ENCODE results near the gene TMEM25.

TMEM25 gene

GRCh38 chr11:118532852-118533768 is 2.1 kb downstream of the TMEM25 start:
- H3K27me3 ChIP-seq (ENCODE audit: control insufficient read depth, insufficient read depth, low read length): no peaks in the 10 kb centered on the region
- peaks cover 8% of the 10 kb centered on the region for H3K36me3 ChIP-seq (ENCODE audit: control insufficient read depth, insufficient read depth, low read length)
- peaks cover 14% of the 10 kb centered on the region for H3K4me1 ChIP-seq (ENCODE audit: control insufficient read depth, insufficient read depth, low read length)
- H3K9ac ChIP-seq (ENCODE audit: low read depth, low read length): no peak overlapping the region
- no peak overlapping the region for H3K4me3 ChIP-seq (ENCODE audit: low read depth, low read length)
- no peak overlapping the region for H3K27ac ChIP-seq (ENCODE audit: low read depth, low read length)
- H3K9me3 ChIP-seq (ENCODE audit: control insufficient read depth, insufficient read depth, low read length): no peaks in the 10 kb centered on the region

DNA sequence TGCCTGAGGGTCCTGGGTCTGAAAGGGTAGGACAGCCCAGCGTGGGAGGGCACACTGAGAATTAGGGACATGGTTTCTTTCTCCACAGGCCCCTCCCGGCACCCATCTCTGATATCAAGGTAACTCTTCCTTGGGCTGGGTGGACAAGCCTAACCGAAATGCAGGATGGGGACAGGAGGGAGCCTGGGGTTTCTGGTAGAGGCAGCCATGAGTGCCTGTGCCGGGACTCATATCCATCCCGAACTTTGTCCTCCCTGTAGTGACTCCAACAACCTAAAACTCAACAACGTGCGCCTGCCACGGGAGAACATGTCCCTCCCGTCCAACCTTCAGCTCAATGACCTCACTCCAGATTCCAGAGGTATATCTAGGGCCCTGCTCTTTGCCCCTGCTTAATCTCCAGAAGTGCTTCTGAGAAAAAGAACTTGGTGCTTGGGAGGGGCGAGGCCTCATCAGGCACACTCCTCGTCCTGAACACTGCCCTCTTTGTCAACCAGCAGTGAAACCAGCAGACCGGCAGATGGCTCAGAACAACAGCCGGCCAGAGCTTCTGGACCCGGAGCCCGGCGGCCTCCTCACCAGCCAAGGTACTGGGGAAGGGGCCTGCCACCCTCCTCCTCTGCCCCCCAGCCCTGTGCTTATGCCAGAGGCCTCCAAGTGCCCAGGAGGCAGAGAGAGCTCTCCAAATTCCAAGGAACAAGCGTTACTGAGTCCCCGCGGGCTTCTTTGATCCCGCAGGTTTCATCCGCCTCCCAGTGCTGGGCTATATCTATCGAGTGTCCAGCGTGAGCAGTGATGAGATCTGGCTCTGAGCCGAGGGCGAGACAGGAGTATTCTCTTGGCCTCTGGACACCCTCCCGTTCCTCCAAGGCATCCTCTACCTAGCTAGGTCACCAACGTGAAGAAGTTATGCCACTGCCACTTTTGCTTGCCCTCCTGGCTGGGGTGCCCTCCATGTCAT is 3.1 kb downstream of the TMEM25 start:
- H3K36me3 ChIP-seq (ENCODE audit: control insufficient read depth, insufficient read depth, low read length): peaks cover 8% of the 10 kb centered on the region
- H3K27me3 ChIP-seq (ENCODE audit: control insufficient read depth, insufficient read depth, low read length): no peaks in the 10 kb centered on the region
- H3K4me3 ChIP-seq (ENCODE audit: low read depth, low read length): no peak overlapping the region
- H3K4me1 ChIP-seq (ENCODE audit: control insufficient read depth, insufficient read depth, low read length): peaks cover 12% of the 10 kb centered on the region
- H3K9me3 ChIP-seq (ENCODE audit: control insufficient read depth, insufficient read depth, low read length): no peaks in the 10 kb centered on the region
- H3K27ac ChIP-seq (ENCODE audit: low read depth, low read length): no peak overlapping the region
- H3K9ac ChIP-seq (ENCODE audit: low read depth, low read length): no peak overlapping the region

DNA sequence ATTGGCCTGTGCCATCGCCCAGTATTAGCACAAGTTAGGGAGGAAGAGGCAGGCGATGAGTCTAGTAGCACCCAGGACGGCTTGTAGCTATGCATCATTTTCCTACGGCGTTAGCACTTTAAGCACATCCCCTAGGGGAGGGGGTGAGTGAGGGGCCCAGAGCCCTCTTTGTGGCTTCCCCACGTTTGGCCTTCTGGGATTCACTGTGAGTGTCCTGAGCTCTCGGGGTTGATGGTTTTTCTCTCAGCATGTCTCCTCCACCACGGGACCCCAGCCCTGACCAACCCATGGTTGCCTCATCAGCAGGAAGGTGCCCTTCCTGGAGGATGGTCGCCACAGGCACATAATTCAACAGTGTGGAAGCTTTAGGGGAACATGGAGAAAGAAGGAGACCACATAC is 4.3 kb downstream of the TMEM25 start:
- Histone ChIP-seq H3K4me1 (ENCODE audit: control insufficient read depth, insufficient read depth, low read length) (no peaks in the 10 kb centered on the region; the same call in 1 of the 2 replicates), H3K9me3 (ENCODE audit: control insufficient read depth, insufficient read depth, low read length) (no peaks in the 10 kb centered on the region), H3K9ac (ENCODE audit: low read depth, low read length) (no peak overlapping the region), H3K4me3 (ENCODE audit: low read depth, low read length) (no peak overlapping the region), H3K27me3 (ENCODE audit: control insufficient read depth, insufficient read depth, low read length) (no peaks in the 10 kb centered on the region), H3K36me3 (ENCODE audit: control insufficient read depth, insufficient read depth, low read length) (peaks cover 8% of the 10 kb centered on the region), H3K27ac (ENCODE audit: low read depth, low read length) (no peak overlapping the region)

DNA sequence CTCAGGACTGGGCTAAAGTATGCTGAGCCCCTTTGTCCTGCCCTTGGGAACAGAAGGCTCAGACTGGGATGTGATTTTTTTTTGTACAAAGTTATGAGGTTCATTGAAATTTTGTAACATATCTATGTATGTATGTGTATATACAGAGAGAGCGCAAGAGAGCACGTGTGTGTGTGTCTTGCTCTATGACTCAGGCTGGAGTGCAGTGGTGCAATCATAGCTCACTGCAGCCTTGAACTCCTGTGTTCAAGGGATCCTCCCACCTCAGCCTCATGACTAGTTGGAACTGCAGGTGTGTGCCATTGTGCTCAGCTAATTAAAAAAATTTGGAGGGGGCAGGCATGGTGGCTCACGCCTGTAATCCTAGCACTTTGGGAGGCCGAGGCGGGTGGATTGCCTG is 5.7 kb downstream of the TMEM25 start:
- H3K9ac ChIP-seq (ENCODE audit: low read depth, low read length): no peak overlapping the region
- H3K27me3 ChIP-seq (ENCODE audit: control insufficient read depth, insufficient read depth, low read length): no peaks in the 10 kb centered on the region
- H3K4me1 ChIP-seq (ENCODE audit: control insufficient read depth, insufficient read depth, low read length): no peaks in the 10 kb centered on the region
- no peaks in the 10 kb centered on the region for H3K9me3 ChIP-seq (ENCODE audit: control insufficient read depth, insufficient read depth, low read length)
- H3K27ac ChIP-seq (ENCODE audit: low read depth, low read length): no peak overlapping the region
- H3K36me3 ChIP-seq (ENCODE audit: control insufficient read depth, insufficient read depth, low read length): peaks cover 10% of the 10 kb centered on the region
- H3K4me3 ChIP-seq (ENCODE audit: low read depth, low read length): no peak overlapping the region

DNA sequence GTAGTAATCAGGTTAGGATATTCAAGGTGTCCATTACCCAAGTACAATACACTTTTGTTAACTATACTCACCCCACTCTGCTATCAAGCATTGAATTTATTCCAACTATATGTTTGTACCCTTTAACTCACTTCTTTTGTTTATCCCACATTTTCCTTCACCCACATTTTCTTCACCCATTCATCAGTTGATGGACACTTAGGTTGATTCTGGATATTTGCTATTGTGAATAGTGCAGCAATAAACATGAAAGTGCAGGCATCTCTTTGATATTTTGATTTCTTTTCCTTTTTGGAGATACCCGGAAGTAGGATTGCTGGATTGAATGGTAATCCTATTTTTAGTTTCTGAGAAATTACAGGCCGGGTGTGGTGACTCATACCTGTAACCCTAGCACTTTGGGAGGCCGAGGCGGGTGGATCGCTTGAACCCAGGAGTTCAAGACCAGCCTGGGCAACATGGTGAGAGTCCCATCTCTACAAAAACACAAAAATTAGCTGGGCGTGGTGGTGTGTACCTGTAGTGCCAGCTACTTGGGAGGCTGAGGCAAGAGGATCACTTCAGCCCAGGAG is 6.5 kb downstream of the TMEM25 start:
- peaks cover 12% of the 10 kb centered on the region for H3K36me3 ChIP-seq (ENCODE audit: control insufficient read depth, insufficient read depth, low read length)

DNA sequence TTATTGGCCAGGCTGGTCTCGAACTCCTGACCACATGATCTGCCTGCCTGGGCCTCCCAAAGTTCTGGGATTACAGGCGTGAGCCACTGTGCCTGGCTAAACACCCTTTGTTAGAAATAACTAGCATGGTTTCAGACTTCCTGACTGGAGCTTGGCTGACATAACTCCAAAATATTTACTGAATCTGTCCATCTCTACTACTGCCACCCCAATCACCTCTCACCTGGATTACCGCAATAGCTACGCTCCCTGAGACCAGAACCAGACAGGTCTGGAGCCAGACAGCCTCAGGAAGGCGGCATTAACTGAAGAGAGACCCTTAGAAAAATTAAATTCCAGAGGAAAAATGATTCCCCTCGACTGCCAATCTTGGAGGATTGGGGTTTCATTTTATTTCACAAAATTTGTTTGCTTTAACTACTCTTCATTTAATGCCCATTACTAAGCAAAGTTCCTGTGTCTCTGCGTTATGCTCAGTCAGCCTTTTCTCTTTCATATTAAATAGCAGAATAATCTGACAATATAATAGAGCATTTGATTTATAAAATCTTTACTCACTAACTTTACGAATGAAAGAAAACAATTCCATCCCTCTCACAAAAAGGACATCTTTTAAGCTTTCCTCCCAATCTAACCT is 13.1 kb downstream of the TMEM25 start:
- H3K9ac ChIP-seq (ENCODE audit: low read depth, low read length): no peak overlapping the region
- no peaks in the 10 kb centered on the region for H3K9me3 ChIP-seq (ENCODE audit: control insufficient read depth, insufficient read depth, low read length)
- no peaks in the 10 kb centered on the region for H3K27me3 ChIP-seq (ENCODE audit: control insufficient read depth, insufficient read depth, low read length)
- no peaks in the 10 kb centered on the region for H3K4me1 ChIP-seq (ENCODE audit: control insufficient read depth, insufficient read depth, low read length)
- no peak overlapping the region for H3K27ac ChIP-seq (ENCODE audit: low read depth, low read length)
- 0 out of 2 replicates have a peak, but pooled peaks cover 3% of the 10 kb centered on the region for H3K36me3 ChIP-seq (ENCODE audit: control insufficient read depth, insufficient read depth, low read length)
- no peak overlapping the region for H3K4me3 ChIP-seq (ENCODE audit: low read depth, low read length)

More for the DNA sequence above, 6.5 kb downstream of the TMEM25 start:
- no peak overlapping the region for H3K4me3 ChIP-seq (ENCODE audit: low read depth, low read length)
- H3K9ac ChIP-seq (ENCODE audit: low read depth, low read length): no peak overlapping the region
- no peaks in the 10 kb centered on the region for H3K27me3 ChIP-seq (ENCODE audit: control insufficient read depth, insufficient read depth, low read length)
- H3K27ac ChIP-seq (ENCODE audit: low read depth, low read length): no peak overlapping the region
- H3K9me3 ChIP-seq (ENCODE audit: control insufficient read depth, insufficient read depth, low read length): no peaks in the 10 kb centered on the region
- no peaks in the 10 kb centered on the region for H3K4me1 ChIP-seq (ENCODE audit: control insufficient read depth, insufficient read depth, low read length)

DNA sequence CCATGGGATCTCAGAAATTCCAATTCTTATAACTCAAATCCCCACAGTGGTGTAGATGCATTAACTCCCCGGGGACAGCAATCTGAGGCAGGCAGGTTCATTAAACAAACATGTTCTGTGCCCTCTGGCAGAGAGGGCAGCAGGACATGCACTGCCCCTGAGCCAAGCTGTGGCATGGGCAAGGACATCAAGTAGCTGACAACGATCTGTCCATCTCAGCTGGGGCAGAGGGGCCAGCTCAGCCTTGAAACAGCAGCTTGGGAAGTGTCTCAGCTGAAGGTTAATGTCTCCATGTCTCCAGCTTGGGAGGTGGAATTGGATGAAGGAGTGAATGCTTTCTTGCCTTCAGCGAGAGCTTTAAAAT is 13.6 kb downstream of the TMEM25 start:
- Histone ChIP-seq H3K4me1 (ENCODE audit: control insufficient read depth, insufficient read depth, low read length) (no peaks in the 10 kb centered on the region), H3K9me3 (ENCODE audit: control insufficient read depth, insufficient read depth, low read length) (no peaks in the 10 kb centered on the region), H3K4me3 (ENCODE audit: low read depth, low read length) (no peak overlapping the region), H3K27ac (ENCODE audit: low read depth, low read length) (no peak overlapping the region), H3K27me3 (ENCODE audit: control insufficient read depth, insufficient read depth, low read length) (no peaks in the 10 kb centered on the region), H3K36me3 (ENCODE audit: control insufficient read depth, insufficient read depth, low read length) (0 out of 2 replicates have a peak, but pooled peaks cover 3% of the 10 kb centered on the region), H3K9ac (ENCODE audit: low read depth, low read length) (no peak overlapping the region)

DNA sequence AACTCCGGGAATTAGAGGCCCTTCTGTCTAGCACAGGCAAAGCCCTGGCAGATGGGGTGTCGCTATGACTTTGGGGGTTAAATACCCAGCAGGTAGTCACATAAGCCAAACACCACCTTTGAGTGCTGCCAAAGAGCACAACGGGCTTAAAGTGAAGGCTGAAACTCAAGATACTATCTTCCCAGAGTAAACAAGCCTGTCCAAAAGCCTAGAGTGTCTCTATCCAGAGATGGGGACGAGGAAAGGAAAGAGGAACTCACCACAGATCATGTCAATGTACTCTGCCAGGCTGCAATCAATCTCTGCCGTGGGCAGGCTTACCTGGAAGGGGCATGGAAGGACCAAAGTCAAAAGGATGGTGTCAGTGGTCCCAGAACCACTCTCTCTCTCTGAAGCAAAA is 14.5 kb downstream of the TMEM25 start:
- 0 out of 2 replicates have a peak, but pooled peaks cover 3% of the 10 kb centered on the region for H3K36me3 ChIP-seq (ENCODE audit: control insufficient read depth, insufficient read depth, low read length)
- no peaks in the 10 kb centered on the region for H3K4me1 ChIP-seq (ENCODE audit: control insufficient read depth, insufficient read depth, low read length)
- no peak overlapping the region for H3K9ac ChIP-seq (ENCODE audit: low read depth, low read length)
- H3K4me3 ChIP-seq (ENCODE audit: low read depth, low read length): no peak overlapping the region
- H3K27ac ChIP-seq (ENCODE audit: low read depth, low read length): no peak overlapping the region
- no peaks in the 10 kb centered on the region for H3K9me3 ChIP-seq (ENCODE audit: control insufficient read depth, insufficient read depth, low read length)
- H3K27me3 ChIP-seq (ENCODE audit: control insufficient read depth, insufficient read depth, low read length): no peaks in the 10 kb centered on the region

- no peak overlapping the region for H3K4me3 ChIP-seq (ENCODE audit: low read depth, low read length)
- no peak overlapping the region for H3K27ac ChIP-seq (ENCODE audit: low read depth, low read length)
- H3K9ac ChIP-seq (ENCODE audit: low read depth, low read length): no peak overlapping the region
- H3K36me3 ChIP-seq (ENCODE audit: control insufficient read depth, insufficient read depth, low read length): 0 out of 2 replicates have a peak, but pooled peaks cover 9% of the 10 kb centered on the region
- no peaks in the 10 kb centered on the region for H3K4me1 ChIP-seq (ENCODE audit: control insufficient read depth, insufficient read depth, low read length)
- H3K27me3 ChIP-seq (ENCODE audit: control insufficient read depth, insufficient read depth, low read length): no peaks in the 10 kb centered on the region
- no peaks in the 10 kb centered on the region for H3K9me3 ChIP-seq (ENCODE audit: control insufficient read depth, insufficient read depth, low read length)
Measured at GRCh38 chr11:118547132-118547531, 16.1 kb downstream of the TMEM25 start.

DNA sequence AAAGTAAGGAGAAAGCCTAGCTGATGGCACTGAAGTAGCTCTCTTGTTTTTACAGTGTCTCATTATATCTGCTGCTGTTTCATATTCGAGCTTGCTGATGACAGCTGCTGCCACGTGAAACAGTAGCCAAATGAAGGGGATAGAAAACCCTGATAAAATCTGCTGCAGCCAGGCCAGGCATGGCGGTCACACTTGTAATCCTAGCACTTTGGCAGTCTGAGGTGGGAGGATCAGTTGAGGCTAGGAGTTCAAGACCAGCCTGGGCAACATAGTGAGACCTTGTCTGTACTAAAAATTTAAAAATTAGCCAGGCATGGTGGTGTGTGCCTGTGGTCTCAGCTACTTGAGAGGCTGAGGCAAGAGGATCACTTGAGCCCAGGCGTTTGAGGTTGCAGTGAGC is 21.3 kb downstream of the TMEM25 start:
- Histone ChIP-seq H3K9ac (ENCODE audit: low read depth, low read length) (no peak overlapping the region), H3K27me3 (ENCODE audit: control insufficient read depth, insufficient read depth, low read length) (no peaks in the 10 kb centered on the region), H3K4me1 (ENCODE audit: control insufficient read depth, insufficient read depth, low read length) (no peaks in the 10 kb centered on the region), H3K9me3 (ENCODE audit: control insufficient read depth, insufficient read depth, low read length) (no peaks in the 10 kb centered on the region), H3K27ac (ENCODE audit: low read depth, low read length) (no peak overlapping the region), H3K4me3 (ENCODE audit: low read depth, low read length) (no peak overlapping the region), H3K36me3 (ENCODE audit: control insufficient read depth, insufficient read depth, low read length) (peaks cover 17% of the 10 kb centered on the region; the same call in 1 of the 2 replicates)

All from HUES48 (cell line).